Skeletal muscle satellite cell (primary cell): ENCODE measurements around the gene HACD3.
"Not testable (repeated sequence)": the region's sequence is repeated elsewhere in the genome, so short reads cannot be mapped to it uniquely, and the experiment has no call there.

Source experiments
- H3K27me3 ChIP-seq: 2 replicates; pipeline ENCODE4 v1.7.0; 2013; ENCODE audit warnings: low read length; ENCODE audit not compliant: control insufficient read depth, insufficient read depth
- H3K36me3 ChIP-seq: 2 replicates; pipeline ENCODE4 v1.7.0; 2013; ENCODE audit warnings: mild to moderate bottlenecking, control low read depth, low read length; ENCODE audit not compliant: insufficient read depth
- H3K4me1 ChIP-seq: 2 replicates; pipeline ENCODE4 v1.7.0; 2013; ENCODE audit warnings: low read length; ENCODE audit not compliant: control insufficient read depth, insufficient read depth
- H3K4me2 ChIP-seq: 2 replicates; pipeline ENCODE4 v1.7.0; 2013; ENCODE audit warnings: mild to moderate bottlenecking, low read length
- H3K4me3 ChIP-seq: 2 replicates; pipeline ENCODE4 v1.7.0; 2013; ENCODE audit warnings: low read length
- H3K9ac ChIP-seq: 2 replicates; pipeline ENCODE4 v1.7.0; 2013; ENCODE audit warnings: mild to moderate bottlenecking, low read depth, low read length, moderate library complexity
- H3K9me3 ChIP-seq: replicated peaks from 2 replicates; pipeline ENCODE4 v1.7.0; 2013; ENCODE audit warnings: mild to moderate bottlenecking, control low read depth, low read length

Gene HACD3

DNA sequence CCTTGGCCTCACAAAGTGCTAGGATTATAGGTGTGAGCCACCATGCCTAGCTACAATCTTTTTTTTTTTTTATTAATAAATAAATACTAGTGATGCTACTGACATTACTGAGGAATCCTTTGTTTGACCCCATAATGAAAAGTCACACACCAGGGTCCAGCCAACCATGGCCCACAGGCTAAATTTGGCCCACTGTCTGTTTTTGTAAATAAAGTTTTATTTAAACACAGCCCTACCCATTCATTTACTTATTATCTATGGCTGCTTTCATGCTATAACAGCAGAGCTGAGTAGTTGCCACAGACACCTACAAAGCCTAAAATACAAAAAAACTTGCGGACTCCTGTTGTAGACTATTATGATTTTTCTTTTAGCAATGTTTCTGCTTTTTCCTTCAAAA is 73.3 kb downstream of the HACD3 start:
- H3K4me1 ChIP-seq: no peaks in the 10 kb centered on the region
- no peak overlapping the region for H3K4me3 ChIP-seq
- no peak overlapping the region for H3K9ac ChIP-seq
- peaks cover 23% of the 10 kb centered on the region for H3K36me3 ChIP-seq
- H3K9me3 ChIP-seq: no peaks in the 10 kb centered on the region
- no peak overlapping the region for H3K4me2 ChIP-seq
- no peaks in the 10 kb centered on the region for H3K27me3 ChIP-seq

DNA sequence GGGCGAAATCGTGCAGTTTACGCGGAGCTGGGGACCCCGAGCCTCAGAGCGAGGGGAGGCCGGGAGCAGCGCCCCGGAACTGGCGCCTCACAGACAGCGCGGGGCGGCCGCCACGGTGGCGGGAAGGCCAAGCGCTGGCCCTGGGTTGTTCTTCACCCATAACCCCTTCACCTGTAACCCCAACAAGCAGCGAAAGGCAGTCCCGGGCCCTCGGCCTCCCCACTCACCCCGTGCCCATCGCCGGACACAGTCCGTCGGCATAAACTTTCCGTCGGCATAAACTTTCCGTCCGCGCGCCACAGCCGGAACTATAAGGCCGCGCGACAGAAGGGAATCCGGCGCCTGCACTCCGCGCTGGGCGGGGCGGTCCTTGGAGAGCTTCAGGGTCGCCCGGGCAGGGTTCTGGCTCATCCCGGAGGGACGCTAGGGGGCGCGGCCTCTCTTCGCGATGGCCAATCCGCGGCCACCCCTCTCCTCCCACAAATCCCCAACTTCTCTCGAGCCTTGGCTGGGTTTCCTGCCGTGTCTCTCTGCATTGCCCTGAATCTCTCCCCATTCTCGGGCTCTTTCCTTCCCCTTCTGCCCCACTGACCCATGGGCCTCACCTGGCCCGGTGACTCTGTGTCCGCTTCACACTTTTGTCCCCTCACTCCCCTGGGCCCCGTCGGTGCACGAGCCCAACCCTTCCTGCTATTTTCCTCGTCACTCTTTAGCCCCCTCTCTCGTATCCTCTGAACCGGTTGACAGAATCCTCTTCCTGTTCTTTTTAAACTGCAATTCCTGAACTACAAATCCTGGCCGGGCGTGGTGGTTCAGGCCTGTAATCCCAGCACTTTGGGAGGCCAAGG is 80.8 kb downstream of the HACD3 start, which contains the start of gene INTS14:
Gene INTS14, minus strand, starts transcription at position 261 of the 848 bp plus-strand sequence. CDS start 3,751 bp downstream, outside the sequence.
- H3K9ac ChIP-seq: peak within 1 kb of the TSS; percentile 90
- H3K27me3 ChIP-seq: no peaks in the 10 kb centered on the region
- H3K36me3 ChIP-seq: no peaks in the 10 kb centered on the region
- peak within 1 kb of the TSS; percentile 76 for H3K4me3 ChIP-seq
- peaks cover 28% of the 10 kb centered on the region for H3K4me1 ChIP-seq
- H3K4me2 ChIP-seq: peak within 1 kb of the TSS; percentile 97
- no peaks in the 10 kb centered on the region for H3K9me3 ChIP-seq

GRCh38 chr15:65611888-65612615 is 81.8 kb downstream of the HACD3 start:
- Histone ChIP-seq H3K9ac (peak overlapping the region; percentile 90), H3K27me3 (no peaks in the 10 kb centered on the region), H3K36me3 (no peaks in the 10 kb centered on the region), H3K4me2 (peak overlapping the region; percentile 90), H3K4me3 (peak overlapping the region; percentile 76), H3K9me3 (no peaks in the 10 kb centered on the region), H3K4me1 (peaks cover 28% of the 10 kb centered on the region)

DNA sequence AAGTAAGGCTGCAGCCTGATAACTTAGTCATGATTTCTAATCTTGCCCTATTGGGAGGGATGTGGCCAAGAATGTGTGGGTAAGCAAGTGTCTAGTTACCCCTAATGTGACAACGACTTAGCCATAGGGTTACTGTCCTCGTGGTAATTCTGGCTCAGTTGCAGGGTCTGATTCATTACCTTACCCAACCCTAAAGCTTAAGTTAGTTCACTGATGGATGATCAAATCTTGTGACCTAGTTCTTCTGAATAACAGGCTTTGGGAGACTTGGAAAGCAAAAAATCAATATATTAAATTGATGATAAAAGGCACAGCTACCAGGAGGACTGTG is 82.3 kb downstream of the HACD3 start:
- H3K36me3 ChIP-seq: no peaks in the 10 kb centered on the region

DNA sequence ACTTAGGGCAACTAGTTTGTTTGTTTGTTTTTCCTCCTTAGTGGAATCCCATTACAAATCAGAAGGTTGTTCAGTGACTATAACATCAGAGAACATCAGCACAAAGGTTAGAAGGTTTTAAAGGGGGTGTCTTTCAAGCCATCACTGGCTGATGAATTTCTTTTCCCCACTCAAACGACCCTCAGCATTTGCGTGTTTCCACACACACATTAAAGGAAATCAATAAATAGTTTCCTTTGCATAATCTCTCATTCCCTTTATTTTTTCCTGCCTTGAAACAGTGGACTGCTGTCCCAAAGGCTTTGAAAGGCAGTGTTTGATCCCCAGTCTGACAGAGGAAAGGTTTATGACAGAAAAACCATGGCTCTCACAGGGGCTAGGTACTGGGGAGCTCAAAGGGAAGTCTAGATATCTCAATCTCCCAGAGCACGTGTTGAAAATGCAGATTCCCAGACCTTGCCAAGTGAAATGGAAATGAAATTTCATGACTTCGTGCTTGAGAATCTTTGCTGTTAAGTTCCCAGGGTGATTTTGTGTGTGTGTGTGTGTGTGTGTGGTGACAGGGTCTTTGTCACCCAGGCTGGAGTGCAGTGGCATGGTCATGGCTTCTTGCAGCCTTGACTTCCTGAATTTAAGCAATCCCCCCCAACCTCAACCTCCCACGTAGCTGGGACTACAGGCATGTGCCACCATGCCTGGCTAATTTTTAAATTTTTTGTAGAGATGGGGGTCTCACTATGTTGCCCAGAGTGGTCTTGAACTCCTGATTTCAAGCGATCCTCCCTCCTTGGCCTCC is 82.9 kb downstream of the HACD3 start:
- Histone ChIP-seq H3K9me3 (no peaks in the 10 kb centered on the region), H3K4me1 (peaks cover 28% of the 10 kb centered on the region), H3K27me3 (no peaks in the 10 kb centered on the region), H3K4me2 (peak overlapping the region; percentile 90), H3K36me3 (no peaks in the 10 kb centered on the region), H3K4me3 (no peak overlapping the region), H3K9ac (no peak overlapping the region)

More for the DNA sequence above, 82.3 kb downstream of the HACD3 start:
- H3K4me2 ChIP-seq: peak overlapping the region; percentile 90
- H3K4me3 ChIP-seq: no peak overlapping the region
- H3K9me3 ChIP-seq: no peaks in the 10 kb centered on the region
- H3K4me1 ChIP-seq: peaks cover 28% of the 10 kb centered on the region
- H3K27me3 ChIP-seq: no peaks in the 10 kb centered on the region
- no peak overlapping the region for H3K9ac ChIP-seq

DNA sequence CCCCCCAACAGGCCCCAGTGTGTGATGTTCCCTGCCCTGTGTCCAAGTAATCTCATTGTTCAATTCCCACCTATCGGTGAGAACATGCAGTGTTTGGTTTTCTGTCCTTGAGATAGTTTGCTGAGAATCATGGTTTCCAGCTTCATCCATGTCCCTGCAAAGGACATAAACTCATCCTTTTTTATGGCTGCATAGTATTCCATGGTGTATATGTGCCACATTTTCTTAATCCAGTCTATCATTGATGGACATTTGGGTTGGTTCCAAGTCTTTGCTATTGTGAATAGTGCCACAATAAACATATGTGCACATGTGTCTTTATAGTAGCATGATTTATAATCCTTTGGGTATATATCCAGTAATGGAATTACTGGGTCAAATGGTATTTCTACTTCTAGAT is 85.6 kb downstream of the HACD3 start:
- not testable (repeated sequence) for H3K4me3 ChIP-seq, H3K9ac ChIP-seq, H3K27me3 ChIP-seq, H3K4me2 ChIP-seq, H3K36me3 ChIP-seq, H3K9me3 ChIP-seq
- H3K4me1 ChIP-seq: peaks cover 19% of the 10 kb centered on the region

GRCh38 chr15:65618560-65619109 is 88.4 kb downstream of the HACD3 start:
- Histone ChIP-seq H3K4me2 (no peak overlapping the region), H3K4me3 (no peak overlapping the region), H3K27me3 (no peaks in the 10 kb centered on the region), H3K9me3 (no peaks in the 10 kb centered on the region), H3K4me1 (no peaks in the 10 kb centered on the region), H3K36me3 (no peaks in the 10 kb centered on the region), H3K9ac (no peak overlapping the region)

DNA sequence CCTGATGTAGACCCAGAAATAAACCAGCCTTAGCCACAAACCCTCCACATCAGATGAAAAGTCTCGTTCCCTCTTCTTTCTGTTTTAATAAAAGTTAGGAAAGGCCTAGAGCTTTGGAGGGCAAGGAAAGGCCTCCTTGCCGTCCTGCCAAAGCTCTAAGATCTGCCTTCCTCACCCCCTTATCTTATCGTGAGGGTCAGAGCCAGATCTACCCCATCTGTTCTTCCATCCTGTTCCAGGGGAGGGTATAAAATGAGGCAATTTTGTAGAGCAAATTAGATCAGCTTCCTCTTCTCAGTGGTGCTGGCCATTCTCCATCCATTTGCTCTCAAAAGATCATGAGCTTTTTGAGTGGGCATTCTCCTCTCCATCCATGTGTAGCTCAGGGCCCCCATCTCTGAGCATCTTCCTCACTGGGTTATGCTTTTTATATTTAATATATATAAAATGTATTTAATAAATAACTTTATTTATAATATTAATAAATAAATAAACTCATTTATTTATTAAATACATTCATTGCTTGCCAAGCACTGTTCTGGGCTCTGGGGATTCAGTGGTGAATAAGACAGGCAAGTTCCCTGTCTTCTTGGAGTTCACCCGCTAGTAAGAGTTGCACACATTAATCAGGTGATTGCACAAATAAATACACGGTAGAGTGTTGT is 89.5 kb downstream of the HACD3 start:
- Histone ChIP-seq H3K4me1 (no peaks in the 10 kb centered on the region), H3K4me2 (no peak overlapping the region), H3K27me3 (no peaks in the 10 kb centered on the region), H3K36me3 (peaks cover 7% of the 10 kb centered on the region), H3K4me3 (no peak overlapping the region), H3K9ac (no peak overlapping the region), H3K9me3 (no peaks in the 10 kb centered on the region)

DNA sequence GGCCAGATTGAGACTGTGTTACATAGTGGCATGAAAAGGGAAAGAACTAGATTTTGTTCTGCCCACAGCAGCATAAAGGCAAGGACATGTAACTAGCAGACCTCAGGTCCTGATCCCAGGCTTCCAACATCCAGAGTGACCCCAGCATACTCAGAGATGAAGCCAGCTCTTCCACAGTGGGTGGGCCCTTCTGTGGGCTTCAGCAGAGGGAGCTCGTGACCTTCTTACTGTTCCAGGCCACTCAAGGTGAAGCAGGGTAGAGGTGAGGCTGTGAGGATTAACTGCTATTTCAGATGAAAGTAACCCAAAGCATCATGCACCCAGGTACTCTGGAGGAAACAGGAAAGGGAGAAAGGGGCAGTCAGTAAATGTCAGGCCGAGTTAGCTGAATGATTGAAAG is 90.6 kb downstream of the HACD3 start:
- Histone ChIP-seq H3K4me1 (no peaks in the 10 kb centered on the region), H3K9me3 (no peaks in the 10 kb centered on the region), H3K4me3 (no peak overlapping the region), H3K9ac (no peak overlapping the region), H3K36me3 (peaks cover 13% of the 10 kb centered on the region), H3K4me2 (no peak overlapping the region), H3K27me3 (no peaks in the 10 kb centered on the region)

- H3K4me3 ChIP-seq: no peak within 1 kb of the TSS
- no peak within 1 kb of the TSS for H3K4me2 ChIP-seq
- H3K9ac ChIP-seq: no peak within 1 kb of the TSS
- no peaks in the 10 kb centered on the region for H3K4me1 ChIP-seq
- H3K27me3 ChIP-seq: no peaks in the 10 kb centered on the region
- no peaks in the 10 kb centered on the region for H3K9me3 ChIP-seq
- H3K36me3 ChIP-seq: peaks cover 13% of the 10 kb centered on the region
These were observed 91.4 kb downstream of the HACD3 start, which contains the start of gene SLC24A1 for GRCh38 chr15:65621638-65622037. SLC24A1 (plus strand) TSS chr15:65621938; CDS start chr15:65624081, 2,143 bp downstream.
